Testis (tissue), 3 donors: ENCODE data around the gene ARFGEF3. TPM values are rescaled to one million over a fixed set of nuclear protein-coding genes. Genes with fewer than 3 reads are reported as not detected.

ENCODE experiments used
- DNase-seq: peaks from one replicate; pipeline ENCODE4 v3.0.0-alpha.2; 2019
- H3K27ac ChIP-seq, 2 donors: fragments of 200-600 bp; sonication (generic); one replicate each; pipeline ENCODE4 v1.5.1; 2019
- H3K27me3 ChIP-seq: fragments of 200-600 bp; sonication (generic); one replicate; pipeline ENCODE4 v1.5.1; 2019
- H3K36me3 ChIP-seq: fragments of 200-600 bp; sonication (generic); one replicate; pipeline ENCODE4 v1.5.1; 2017; ENCODE audit warnings: low read depth; ENCODE audit errors: missing control alignments
- H3K4me1 ChIP-seq: fragments of 200-600 bp; sonication (generic); one replicate; pipeline ENCODE4 v1.5.1; 2019
- H3K4me3 ChIP-seq, 2 donors: fragments of 200-600 bp; sonication (generic); one replicate each; pipeline ENCODE4 v1.5.1; 2017 to 2019
- H3K9me3 ChIP-seq: fragments of 200-600 bp; sonication (generic); one replicate; pipeline ENCODE4 v1.5.1; 2017
- CTCF ChIP-seq, 3 experiments: fragments of 450-650 bp in 2 of 3; fragments of 200-600 bp in 1 of 3; sonication (generic) in 1 of 3; IDR thresholded peaks; one replicate each; pipeline ENCODE4 v1.5.1; 2016 to 2019; ENCODE audit warnings: antibody characterized with exemption in 3 of 3, mild to moderate bottlenecking in 2 of 3, moderate library complexity in 1 of 3
- POLR2A ChIP-seq: fragments of 450-650 bp; IDR thresholded peaks from one replicate; pipeline ENCODE4 v1.6.1; 2017; ENCODE audit warnings: antibody characterized with exemption, mild to moderate bottlenecking, moderate library complexity
- WGBS, 2 donors: methylation state at CpG; one replicate each; pipeline ENCODE4 v1.1.5; 2018; 5-methylcytosine and 5-hydroxymethylcytosine counted together
- intact Hi-C: fragments of 100-400 bp; cut with DNase I; formaldehyde crosslinking; loops from one replicate; pipeline ENCODE4 v1.15.1; 2023; ENCODE audit warnings: low total_unique reads
- polyA plus RNA-seq: library from polyadenylated mRNA; stranded (reverse); fragments of 350-450 nt; fragmentation: Illumina TruSeq; extraction: RNeasy Lipid Tissue Mini Kit (QIAGEN cat#74804); gene quantifications from one replicate; pipeline ENCODE4 v1.2.3, GENCODE V29; 2014; ENCODE audit warnings: low read depth, low replicate concordance; ENCODE audit not compliant: insufficient read depth
- small RNA-seq, 2 donors: library from RNA; depleted of rRNA; stranded (forward); fragments of <200 nt; gene quantifications; one replicate each; pipeline ENCODE3, GENCODE V24; 2016
- total RNA-seq, 2 donors: library from RNA; depleted of rRNA; stranded (reverse); fragments of >200 nt; gene quantifications; one replicate each; pipeline ENCODE4 v1.2.3, GENCODE V29; 2016

Gene ARFGEF3
- total and polyA plus RNA-seq, 3 donors from 2014 or later: 1.9 to 2.9 (median 2.8) TPM

GRCh38 chr6:138389551-138389950 lies 227.8 kb downstream of the ARFGEF3 start:
- no peak for TF ChIP-seq POLR2A
- no peak for TF ChIP-seq CTCF (IDR thresholded peaks at IDR 0.05)
- Histone ChIP-seq H3K4me1 (no peaks in the 10 kb centered on the region), H3K4me3 (no peak overlapping the region), H3K36me3 (no peaks in the 10 kb centered on the region), H3K9me3 (no peaks in the 10 kb centered on the region), H3K27me3 (no peaks in the 10 kb centered on the region), H3K27ac (no peak overlapping the region)
- intact Hi-C loops: no loop called here
- 76 to 79% methylated on average over 5 of the region's 5 CpGs for WGBS, 2 donors
- no peak for DNase-seq

Small RNA genes lying within 50 kb of the gene (small RNA-seq; reads per million reads assigned to genes)
- 0 reads per million in 2 donors for gene AL031003.1

Other genes with a start within 250 kb of the ARFGEF3 start
- 1 to 10 TPM; 7.0 to 8.2 TPM for gene PERP, start 54.5 kb upstream of the ARFGEF3 start, total RNA-seq
- gene PERP, start 54.5 kb upstream of the ARFGEF3 start, polyA plus RNA-seq: 13.8 TPM
- gene PBOV1, start 56.6 kb downstream of the ARFGEF3 start, total RNA-seq: not detected
- not detected for gene PBOV1, start 56.6 kb downstream of the ARFGEF3 start, polyA plus RNA-seq
- not detected for gene SMIM28, start 216.0 kb downstream of the ARFGEF3 start, total RNA-seq
- gene SMIM28, start 216.0 kb downstream of the ARFGEF3 start, polyA plus RNA-seq: not detected
- gene HEBP2, start 242.3 kb downstream of the ARFGEF3 start, total RNA-seq: 10 to 100 TPM; 12.8 to 16.9 TPM
- gene HEBP2, start 242.3 kb downstream of the ARFGEF3 start, polyA plus RNA-seq: 11.4 TPM